Astrocyte of the hippocampus (primary cell): ENCODE measurements around the gene ERICH4.
"Not testable (repeated sequence)": the region's sequence is repeated elsewhere in the genome, so short reads cannot be mapped to it uniquely, and the experiment has no call there.

Experiments
- DNase-seq: peaks from one replicate; pipeline ENCODE4 v3.0.0; 2011; ENCODE audit warnings: low read depth, low spot score

ERICH4 gene, protein sequence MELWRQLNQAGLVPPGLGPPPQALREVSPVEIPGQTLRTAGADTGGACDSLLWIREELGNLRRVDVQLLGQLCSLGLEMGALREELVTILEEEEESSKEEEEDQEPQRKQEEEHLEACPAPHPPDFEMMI

DNA sequence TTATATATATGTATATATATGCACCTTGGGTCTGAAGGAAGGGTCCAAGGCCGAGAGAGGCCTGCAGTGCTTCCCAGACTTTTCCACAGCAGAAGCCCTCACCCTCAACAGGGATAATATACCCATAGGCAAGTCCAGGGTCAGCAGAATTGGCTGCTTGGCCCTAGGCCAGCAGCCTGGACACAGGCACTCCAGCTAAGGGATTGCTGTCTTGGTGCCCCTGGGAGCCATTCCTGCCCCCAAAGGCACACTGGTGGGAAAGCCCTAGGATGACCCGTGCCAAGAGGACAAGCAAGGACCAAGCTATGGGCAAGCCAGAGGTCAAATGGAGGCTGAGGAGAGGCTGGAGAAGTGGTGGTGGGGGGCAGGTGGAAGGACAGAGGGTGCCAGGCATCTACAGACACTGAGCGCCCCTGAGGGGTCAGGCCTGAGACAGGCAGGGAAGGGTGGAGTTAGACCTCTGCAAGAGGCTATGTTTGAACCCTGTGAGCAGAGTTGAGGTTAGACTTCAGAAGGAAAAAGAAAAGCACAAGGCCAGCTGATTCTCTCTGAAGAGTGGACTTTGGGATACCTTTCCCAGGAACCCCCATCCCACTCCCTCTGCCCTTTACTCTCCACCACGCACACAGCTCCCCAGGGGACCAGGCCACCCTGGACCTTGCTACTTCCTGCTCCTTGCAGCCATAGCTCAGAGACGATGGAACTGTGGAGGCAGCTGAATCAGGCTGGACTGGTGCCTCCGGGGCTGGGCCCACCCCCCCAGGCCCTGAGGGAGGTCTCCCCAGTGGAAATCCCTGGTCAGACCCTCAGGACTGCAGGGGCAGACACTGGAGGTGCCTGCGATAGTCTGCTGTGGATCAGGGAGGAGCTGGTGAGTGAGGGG is at the start of gene ERICH4:
Gene ERICH4, plus strand, starts transcription at position 684 of the 883 bp plus-strand sequence. Its CDS starts 14 bp downstream, at position 698.
- no peak for DNase-seq

GRCh38 chr19:41395355-41395754 is 47.6 kb upstream of the ERICH4 start:
- no peak for DNase-seq

- peak; percentile 100 for DNase-seq
Observed at GRCh38 chr19:41397086-41398049, 45.6 kb upstream of the ERICH4 start, which contains the start of the genes BCKDHA and EXOSC5. BCKDHA (plus strand) TSS chr19:41397818; CDS start chr19:41397828, 10 bp downstream. EXOSC5 (minus strand) TSS chr19:41397359; CDS start chr19:41397328, 31 bp downstream.

- DNase-seq, result no peak
Observed at GRCh38 chr19:41398050-41398418, 44.9 kb upstream of the ERICH4 start.

DNA sequence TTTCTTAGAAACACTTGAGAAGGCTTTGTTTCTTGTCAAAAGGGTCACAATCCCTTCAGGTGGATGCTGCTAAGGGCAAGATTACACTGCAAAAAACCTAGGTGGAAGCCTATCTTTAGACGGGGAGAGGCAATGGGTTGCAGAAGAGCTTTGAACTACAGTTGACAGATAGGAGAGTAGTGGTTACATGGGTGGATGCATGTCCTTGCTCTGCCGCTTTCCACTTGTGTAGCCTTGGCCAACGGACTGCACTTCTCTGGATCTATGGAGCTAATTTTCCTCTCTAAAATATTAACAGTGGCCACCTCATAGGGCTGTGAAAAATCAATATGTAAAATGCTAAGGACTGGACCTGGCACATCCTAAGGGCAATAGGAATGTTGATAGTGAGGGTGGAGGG is 44.4 kb upstream of the ERICH4 start:
- no peak for DNase-seq

DNA sequence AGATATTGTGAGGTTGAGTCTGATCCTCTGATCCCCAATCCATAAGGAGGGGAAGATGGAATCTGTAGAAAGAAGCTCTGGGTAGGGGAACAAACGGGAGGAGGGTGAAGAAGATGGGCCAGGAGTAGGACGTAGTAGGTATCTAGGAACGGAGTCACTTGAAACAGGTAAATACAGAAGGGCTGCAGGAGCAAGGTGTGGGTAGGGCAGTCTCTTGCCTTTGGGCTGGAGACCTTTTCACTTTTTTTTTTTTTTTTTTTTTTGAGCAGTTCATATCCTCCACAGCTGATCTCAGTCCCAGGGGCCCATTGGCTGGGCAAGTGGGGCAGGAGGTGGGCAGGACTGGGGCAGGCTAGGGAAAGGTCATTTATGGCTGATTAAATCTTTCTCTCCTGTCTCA is 43.9 kb upstream of the ERICH4 start:
- DNase-seq, result no peak

DNA sequence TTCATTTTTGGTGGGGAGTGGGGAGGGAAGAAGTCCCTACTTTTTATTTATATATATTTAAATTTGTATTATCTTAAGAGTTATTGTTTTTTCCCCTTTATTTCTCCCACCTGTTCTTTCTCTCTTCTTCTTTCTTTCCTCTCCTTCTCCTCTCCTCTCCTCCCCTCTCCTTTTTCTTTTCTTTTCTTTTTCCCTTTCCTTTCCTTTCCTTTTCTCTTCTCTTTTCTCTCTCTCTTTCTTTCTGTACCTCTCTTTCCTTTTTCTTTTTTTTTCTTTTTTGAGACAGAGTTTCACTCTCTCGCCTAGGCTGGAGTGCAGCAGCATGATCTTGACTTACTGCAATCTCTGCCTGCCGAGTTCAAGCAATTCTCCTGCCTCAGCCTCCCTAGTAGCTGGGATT is 43.4 kb upstream of the ERICH4 start:
- no peak for DNase-seq

- no peak for DNase-seq
Observed at GRCh38 chr19:41401483-41401882, 41.5 kb upstream of the ERICH4 start.

DNA sequence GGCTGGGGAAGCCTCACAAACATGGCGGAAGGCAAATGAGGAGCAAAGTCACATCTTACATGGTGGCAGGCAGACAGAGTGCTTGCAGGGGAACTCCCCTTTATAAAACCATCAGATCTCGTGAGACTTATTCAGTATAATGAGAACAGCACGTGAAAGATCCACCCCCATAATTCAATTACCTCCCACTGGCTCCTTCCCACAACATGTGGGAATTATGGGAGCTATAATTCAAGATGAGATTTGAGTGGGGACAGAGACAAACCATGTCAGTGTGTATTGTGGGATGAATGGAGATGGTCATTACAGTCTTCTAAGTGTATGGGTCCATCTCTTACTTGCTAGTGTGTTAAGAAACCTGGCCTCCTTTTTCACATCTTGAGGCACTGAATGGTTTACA is 40.9 kb upstream of the ERICH4 start:
- DNase-seq, result no peak

DNA sequence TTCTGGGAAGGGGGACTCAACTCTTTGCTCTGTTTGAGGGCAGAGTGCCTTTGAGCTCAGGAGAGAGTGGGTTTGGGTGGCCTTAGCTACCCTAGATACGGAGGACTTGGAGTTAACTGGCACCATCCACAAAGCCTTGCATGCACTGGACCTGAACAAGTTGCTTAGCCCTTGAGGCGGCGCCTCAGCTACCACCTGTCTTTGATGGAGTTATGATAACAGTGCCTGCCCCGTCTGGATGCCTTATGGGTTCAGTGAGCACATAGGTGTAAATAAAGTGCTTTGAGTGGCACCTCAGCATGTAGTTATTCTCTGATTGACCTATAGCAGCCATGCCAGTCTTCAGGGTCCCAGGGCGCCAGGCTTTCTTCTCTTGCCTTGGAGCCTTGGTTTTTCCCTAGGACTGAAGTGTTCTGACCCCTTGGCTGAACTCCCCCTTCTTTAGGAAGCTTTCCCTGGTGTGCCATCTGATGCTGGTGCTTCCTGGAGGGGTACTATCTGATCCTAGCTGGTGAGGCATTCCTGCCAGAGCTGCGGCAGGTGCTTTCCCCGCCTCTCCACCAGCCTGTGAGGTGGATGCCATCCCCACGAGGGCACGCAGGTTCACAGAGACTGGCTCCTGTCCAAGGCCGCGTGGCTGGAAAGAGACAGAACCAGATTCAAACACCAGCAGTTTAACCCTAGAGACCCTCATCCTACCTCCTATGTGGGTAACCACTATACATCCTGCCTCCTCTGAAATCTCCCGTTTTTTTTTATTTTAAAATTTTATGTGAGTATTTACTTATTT is 39.6 kb upstream of the ERICH4 start:
- DNase-seq, result no peak

GRCh38 chr19:41405776-41406175 is 37.2 kb upstream of the ERICH4 start:
- DNase-seq, result no peak

DNA sequence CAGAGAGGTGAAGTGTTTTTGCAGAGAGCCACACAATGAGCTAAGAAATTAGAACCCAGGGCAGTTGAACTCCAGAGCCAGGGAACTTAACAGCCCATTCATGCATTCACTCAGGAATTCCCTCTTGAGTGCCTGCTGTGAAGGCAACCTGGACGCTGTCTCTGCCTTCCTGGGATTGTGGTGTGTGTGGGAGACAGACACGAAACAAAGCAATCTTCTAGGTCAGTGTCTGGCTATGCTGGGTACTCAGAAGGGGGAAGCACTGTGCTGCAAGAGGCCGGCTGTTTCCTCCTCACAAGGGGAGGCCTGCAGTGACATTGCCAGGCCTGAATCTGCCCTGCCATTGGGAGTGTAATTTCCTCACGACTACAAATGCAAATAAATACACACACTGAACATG is 35.7 kb upstream of the ERICH4 start:
- DNase-seq, result peak; percentile 64

DNA sequence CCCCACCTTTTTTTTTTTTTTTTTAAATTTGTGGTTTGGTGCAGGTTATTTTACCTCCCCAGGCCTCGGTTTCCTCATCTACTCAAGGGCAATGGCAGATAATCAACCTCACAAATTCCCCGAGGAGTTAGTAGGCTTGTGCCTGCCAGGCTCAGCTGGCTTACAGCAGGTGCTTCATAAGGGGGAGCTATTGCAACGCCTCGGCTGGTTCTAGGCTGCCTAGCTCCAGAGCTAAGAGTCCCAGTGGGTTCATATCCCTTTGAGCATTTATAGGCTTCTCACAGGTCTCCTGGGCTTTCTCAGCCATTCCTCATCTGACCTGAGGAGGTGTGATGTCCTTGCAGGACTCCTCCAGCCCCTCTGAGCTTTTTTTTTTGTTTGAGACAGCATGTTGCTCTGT is 34.7 kb upstream of the ERICH4 start:
- DNase-seq, result no peak

DNA sequence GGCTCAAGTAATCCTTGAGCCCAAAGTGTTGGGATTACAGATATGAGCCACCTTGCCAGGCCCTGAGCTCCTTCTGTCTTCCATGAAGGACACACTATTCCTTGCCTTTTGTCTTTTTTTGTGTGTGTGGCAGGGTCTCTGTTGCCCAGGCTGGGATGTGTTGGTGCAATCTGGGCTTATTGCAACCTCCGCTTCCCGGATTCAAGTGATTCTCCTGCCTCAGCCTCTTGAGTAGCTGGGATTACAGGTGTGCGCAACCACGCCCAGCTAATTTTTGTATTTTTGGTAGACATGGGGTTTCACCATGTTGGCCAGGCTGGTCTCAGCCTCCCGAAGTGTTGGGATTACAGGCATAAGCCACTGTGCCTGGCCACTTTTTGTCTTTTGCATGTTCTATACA is 34.1 kb upstream of the ERICH4 start:
- not testable (repeated sequence) for DNase-seq

DNA sequence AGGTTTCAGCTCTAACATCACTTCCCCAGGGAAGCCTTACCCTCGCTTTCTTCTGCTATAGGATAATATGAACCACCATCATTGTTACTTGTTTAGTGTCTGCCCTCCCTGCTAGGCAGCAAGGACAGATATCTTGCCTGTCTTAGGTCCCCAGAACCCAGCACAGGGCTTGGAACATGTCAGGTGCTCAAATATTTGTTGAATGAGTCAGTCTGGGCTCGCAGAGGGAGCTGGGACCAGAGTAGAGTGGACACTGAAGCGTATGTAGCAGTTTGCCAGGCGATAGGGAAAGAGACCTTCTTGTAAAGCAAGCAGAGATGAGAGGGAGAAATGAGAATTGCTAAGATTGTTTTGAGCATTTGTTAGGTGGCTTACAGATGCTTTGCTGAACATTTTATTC is 33.7 kb upstream of the ERICH4 start:
- DNase-seq, result peak; percentile 84

GRCh38 chr19:41410336-41411054 is 32.5 kb upstream of the ERICH4 start:
- no peak for DNase-seq

DNA sequence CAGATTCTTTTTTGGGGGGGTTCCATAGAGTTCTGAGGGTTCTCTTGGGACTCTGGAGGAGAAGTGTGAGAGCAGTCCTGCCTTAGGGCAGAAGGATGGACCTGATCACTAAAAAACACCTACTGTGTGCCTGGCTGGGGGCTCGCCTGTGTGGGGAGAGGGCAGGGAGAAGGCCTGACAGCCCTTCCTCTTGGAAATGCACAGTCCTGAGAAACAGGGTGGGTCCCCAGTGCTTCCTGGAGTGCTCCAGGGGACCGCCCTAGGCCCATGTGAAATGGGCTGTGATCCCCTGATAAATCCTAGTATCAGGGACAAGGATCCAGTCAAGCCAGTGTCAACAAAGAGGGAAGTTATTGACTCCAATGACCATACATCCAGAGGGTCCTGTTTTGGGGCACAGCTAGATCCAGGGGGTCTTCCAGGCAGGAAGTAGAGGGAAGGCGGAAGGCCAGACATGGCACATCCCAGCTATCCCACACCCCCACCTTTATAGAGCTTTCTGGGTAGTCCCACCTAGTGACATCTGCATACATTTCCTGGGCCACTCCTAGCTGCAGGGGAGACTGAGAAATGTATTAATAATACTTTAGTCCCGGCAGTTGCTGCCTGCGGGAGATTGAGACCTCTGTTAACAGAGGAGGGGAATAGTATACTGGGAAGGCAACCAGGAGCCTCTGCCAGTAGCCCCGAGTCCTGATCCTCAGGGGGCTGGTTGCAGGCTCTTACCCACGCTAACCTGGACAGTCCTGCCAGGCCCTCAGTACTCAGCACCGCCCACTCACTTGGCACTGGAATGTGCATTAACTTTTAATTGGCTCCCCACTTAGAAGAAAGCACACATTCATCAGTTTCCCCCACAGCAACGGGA is 31.6 kb upstream of the ERICH4 start:
- DNase-seq, result no peak

DNA sequence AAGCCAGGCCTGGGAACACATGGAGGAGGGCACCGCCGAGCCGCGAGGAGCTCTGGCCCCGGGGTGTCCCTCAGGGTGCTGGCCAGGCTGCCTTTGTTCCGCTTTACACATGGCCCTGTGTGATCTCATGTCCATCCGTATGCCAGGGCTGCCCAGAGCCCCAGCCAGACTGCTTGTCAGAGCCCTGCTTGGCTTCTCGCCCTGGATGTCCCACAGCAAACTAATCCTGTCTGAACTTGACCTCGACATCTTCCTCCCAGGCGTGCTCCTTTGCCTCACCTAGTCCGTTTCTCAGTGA is 31.0 kb upstream of the ERICH4 start:
- DNase-seq, result peak; percentile 44

- DNase-seq, result no peak
Observed at GRCh38 chr19:41412953-41413352, 30.0 kb upstream of the ERICH4 start.

DNA sequence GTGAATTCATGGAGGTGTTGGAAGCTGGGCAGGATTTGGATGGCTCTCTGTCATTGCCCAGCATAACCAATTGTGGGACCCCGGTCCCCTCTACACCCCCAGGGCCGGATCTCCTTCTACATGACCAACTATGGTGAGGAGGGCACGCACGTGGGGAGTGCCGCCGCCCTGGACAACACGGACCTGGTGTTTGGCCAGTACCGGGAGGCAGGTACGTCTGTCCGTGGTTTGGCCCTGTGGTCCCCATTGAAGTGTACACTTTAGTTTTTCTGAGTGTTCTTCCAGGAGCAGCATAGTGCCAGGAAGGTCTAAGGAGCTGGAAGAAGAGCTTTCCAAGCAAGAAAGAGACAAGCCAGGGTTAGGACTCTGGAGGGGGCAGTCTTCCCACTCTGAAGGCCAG is 29.0 kb upstream of the ERICH4 start:
- no peak for DNase-seq
